ENCODE results near the gene CAMTA1.

Gene CAMTA1

DNA sequence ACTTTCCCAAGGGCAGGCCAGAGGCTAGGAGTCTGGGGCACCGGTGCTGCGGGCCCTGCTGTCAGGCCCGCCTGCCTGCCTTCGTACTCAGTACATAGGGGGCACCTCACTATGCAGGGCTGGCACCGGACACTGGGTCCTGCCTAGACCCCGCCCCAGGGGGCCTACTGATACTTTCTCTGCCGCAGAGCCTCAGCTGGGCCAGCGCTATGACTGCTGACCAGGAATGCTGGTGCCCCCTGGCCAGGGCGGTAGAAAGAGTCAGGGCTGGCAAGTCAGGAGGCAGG, 857.1 kb downstream of the CAMTA1 start:
- no peak for DNase-seq

DNA sequence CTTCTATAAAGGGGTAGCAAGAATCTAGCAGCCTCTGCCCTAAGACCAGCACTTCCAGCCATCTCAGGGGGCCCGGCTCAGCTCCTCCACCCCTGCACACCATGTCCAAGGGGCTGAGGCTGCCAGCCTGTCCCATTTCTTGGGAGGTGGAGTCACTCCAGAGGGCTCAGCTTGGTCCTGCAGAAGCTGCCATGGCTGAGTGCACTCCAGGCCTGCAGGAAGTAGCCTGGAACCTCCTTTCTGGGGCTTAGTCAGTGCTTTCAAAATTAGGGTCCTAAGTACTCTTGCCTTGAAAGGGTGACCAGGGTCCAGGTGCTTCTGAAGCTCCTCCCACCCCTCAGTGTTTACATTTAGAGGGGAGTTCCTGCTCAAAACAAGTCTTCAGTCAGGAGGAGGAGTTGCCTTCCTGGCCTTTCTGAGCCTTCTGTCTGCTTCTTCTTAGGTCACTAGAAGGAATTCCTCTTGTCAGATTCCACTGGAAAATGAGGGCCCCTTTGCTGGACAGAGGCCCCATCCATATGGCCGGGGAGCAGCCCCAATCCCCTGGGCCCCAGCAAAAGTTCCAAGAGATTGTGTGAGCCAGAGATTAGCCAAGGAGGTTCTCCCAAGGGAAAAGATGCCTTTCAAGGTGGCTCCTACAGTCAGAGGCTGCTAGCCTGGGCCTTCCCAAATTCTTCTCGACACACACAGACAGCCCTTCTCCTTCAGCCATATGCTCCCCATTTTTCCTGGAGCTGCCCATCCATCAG, 857.7 kb downstream of the CAMTA1 start:
- DNase-seq: no peak

DNA sequence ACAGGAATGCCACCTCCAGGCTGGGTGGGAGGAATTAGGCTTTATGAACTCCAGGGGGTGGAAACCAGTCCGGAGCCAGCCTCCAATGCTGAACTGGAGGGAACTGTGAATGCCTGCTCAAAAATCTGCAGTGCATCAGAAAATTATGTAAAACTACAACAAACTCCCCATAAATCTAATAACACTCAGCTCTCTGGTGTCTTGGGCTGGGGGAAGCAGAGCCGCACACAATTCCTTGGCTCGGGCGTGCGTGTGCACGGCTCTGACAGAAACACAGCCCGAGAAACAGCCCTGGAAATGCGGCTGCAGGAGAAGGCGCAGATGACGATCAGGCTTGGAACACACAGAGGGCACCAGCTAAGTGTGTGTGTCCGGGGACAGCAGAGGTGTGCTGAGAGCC, 858.3 kb downstream of the CAMTA1 start:
- no peak for DNase-seq

DNA sequence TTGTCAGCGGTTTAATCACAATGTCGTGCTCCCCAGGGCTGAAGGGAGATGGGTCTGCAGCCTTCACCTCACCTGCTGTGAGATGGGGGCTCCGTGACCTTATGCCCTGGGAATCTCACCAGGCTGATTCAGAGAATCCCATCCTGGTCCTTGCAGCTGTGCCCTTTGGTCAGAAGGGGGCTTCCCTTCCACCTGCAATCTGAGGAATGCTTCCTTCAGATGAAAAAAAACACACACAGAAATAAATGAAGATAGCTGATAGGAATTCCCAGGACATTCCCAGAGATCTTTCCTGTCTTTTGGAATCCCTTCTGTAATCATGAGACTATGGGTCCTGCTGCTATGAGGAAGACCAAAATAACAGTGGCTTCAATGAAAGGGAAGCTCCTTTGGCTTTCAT, 858.8 kb downstream of the CAMTA1 start:
- no peak for DNase-seq

DNA sequence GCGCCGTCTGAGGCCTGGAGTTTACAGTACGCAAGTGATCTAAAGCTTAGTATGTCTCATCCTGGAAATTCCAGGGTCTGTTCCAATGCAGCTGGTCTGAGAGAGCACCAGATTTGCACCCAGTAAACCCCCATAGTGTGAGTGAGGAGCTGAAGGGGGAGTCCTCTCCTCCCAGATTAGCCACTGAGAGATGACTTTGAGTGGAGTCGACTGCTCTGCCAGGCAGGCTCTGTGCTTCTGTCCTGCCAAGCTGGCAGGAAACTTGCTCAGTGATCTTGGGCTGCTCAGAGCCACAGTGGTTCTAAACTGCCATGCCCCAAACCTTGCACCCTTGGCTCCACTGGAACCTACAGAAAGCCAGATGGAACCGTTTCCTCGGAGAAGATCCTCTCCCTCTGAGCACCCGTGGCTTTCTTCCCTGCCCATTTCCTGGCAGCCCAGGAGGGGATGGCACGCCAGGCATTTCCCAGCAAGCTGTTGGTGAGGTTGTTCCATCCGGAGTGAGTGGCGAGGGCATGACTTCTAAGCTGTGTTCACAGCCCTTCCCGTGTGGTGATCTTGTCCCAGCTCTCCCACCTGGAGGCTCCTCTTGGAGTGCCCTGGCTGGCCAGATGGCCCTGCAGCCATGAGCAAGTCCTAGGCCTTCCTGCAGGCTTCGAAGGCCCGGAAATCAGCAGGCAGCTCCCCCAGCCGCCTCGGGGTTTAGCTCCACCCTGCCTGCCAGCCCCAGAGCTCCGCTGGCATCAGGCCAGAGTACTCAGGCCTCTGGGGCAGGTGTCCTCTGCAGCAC, 859.9 kb downstream of the CAMTA1 start:
- peak in 1 of 2 donors; percentile 18 for DNase-seq

DNA sequence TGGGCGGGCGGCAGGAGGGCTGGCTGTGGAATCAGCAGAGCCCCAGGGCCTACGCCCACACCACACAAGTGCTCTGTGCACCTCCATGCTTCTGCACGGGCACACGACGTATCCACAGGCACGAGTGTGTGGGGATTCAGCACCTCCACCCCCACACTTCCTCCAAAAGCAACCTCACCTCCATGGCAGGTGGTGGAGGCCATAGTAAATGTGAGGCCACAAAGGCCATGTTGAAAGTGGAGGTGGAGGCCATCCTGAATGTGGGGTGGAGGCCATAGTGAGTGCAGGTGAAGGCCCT, 860.4 kb downstream of the CAMTA1 start:
- no peak for DNase-seq

DNA sequence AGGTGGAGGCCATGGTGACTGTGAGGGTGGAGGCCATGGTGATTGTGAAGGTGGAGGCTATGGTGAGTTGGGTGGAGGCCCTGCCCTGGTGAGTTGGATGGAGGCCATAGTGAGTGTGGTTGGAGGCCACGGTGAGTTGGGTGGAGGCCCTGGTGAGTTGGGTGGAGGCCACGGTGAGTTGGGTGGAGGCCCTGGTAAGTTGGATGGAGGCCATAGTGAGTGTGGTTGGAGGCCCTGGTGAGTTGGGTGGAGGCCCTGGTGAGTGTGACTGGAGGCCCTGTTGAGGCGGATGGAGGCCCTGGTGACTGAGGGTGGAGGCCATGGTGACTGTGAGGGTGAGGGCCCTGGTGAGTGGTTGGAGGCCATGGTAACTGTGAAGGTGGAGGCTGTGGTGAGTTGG, 860.9 kb downstream of the CAMTA1 start:
- DNase-seq: no peak

DNA sequence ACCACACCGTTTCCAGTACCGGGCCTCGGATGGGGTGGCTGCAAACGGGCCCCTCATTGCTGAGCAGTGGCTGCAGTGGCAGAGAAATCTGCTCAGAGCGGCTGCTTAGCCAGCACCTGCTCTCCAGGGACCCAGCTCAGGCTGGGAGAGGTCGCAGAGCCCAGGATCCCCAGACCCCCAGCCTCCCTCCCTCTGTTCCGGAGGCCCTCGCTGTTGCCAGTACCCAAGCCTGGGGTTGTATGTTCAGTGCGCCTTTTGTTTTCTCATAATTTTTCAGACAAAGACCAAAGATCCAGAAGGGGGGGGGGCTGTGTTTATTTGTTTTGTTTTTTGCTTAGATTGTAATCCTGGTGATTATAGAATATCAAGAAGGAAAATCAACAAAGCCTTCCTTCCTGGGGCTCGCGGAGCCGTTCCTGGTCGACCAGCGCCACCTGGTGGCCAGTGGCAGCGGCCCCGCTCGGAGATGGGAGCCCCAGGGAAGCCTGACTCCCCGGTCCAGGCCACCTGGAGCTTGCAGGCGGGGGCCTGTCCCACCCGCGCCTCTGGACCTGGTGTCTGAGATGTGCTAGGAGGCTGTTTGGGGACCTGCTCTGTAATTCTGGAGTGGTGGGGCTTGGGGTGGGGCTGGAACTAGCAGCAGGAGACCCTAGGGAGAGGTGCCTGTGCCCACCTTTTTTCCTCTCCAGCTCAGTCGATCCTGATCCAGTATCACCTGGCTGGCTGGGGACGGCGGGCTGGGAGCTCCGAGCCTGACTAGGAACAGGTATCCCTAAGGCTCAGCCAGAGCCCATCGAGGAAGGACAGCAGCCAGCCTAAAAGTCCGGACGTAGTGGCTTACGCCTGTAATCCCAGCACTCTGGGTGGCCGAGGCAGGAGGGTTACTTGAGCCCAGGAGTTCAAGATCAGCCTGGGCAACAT, 862.0 kb downstream of the CAMTA1 start:
- peak; percentile 24 to 79 for DNase-seq

DNA sequence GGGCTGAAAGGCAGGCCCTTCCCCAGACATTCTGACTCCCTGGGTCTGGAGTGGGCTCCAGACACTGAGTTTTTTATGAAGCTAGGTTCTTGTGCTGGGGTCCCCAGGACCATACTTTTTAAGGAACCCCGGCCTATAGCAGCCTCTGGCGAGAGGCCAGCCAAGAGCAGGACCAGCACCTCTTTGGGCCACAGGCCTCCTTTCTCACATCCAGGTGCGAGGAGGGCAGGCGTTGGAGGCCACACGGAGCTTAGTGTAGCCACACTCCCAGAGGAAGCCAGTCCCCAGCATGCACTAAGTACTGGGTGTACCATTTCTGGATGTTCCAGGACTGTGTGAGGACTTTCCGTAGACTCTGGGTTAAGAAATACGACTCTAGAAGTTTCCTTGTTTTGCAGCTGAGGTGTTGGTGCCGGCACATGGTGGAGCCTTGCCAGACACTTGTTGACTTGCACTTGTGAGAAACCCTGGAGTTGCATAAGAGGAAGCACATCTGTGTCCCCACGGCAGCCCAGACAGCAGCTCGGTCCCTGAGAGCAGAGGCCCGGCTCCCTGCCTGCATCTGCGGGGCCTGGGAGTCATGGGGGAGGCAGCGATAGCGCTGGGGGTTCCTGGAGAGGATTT, 863.6 kb downstream of the CAMTA1 start:
- DNase-seq: peak; percentile 19 to 64

DNA sequence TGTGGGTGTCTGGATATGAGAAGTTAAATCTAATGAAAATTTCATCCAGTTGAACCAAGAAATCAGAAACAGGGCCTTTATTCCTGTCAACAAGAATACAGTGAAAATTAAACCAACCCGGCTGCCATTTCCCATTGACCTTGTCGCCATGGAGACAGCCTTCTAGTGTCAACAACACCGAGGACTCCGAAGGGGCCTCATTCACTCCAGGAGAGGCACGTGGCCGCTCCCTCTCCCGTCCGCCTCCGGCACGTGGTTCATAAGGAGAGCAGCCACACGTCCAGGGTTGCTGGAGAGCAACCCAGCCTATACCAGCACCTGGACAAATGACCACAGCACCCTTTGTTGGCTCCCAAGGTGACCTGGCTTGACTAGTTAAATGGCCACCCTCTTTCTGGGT, 865.5 kb downstream of the CAMTA1 start:
- DNase-seq: no peak

DNA sequence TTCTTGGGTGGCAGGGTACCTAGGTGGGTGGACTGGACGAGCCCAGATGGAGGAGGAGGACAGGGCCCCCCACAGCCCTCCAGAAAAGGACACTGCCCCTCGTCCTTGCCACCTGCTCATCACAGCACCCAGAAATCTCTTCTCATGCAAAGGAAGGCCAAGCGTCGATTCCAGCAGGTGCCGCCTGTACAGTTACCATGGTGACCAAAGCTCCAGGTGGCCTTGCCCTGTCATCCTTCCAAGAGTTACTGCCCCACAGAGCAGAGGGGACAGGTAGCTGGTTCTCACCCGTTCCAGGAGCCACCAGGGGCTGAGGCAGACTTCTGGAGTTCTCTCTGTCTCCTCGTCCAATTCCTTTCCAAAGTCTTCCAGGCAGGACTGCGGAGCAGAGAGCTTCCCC, 865.9 kb downstream of the CAMTA1 start:
- no peak for DNase-seq

DNA sequence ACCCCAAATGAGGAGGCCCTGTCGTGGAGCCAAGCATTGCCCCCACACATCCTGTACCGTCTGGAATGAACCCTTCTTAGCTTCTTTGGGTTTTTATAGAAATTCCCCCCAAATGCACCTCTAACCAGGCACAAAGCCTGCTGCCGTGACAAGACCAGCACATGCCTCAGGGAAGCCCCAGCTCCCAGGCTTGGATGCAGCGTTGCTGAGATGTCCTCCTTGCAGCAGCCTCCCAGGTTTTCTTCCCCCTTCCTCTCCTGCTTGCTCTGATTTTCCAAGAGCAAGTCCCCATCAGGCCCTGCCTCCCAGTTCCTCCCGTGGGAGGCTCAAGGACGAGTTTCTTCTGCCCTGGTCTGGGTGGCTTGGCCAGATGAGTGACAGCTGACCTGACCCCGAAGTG, 866.8 kb downstream of the CAMTA1 start:
- peak in 1 of 2 donors; percentile 53 for DNase-seq

DNA sequence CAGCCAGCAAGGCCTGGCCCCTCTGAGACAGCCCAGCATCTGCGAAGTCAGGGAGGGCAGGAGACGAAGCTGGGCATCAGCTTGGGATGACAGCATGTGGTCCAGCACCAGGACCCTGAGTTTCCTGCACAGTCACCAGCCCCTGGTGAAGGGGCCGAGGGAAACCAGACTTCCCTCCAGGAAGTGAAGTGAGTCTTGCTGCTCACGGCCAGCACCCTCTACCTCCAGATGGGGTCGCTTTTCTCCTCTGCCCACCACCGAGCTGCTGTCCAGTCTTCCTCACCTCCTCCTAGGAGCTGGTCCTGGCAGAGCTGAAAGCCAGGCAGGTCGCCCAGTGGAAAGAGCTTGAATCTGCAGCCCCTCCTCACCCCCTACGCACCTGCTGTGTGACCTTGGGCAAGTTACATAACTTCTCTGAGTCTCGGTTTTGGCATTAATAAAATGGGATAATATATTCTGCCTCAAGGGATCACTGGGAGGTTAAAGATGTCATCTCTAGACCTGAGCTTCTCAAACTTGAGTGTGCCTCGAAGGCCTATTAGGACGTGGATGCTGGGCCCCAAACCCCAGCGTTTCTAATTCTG, 867.4 kb downstream of the CAMTA1 start:
- DNase-seq: no peak

DNA sequence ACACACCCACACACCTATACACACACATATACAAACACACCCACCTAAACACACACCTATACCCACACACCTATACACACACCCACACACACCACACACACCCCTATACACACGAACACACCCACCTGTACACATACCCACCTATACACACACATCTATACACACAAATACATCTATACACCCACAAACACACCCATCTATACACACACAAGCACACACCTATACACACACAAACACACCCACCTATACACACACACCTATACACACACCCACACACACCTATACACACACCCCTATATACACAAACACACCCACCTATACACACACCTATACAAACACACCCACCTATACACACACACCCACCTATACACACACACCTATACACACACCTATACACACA, 869.5 kb downstream of the CAMTA1 start:
- DNase-seq: no peak

DNA sequence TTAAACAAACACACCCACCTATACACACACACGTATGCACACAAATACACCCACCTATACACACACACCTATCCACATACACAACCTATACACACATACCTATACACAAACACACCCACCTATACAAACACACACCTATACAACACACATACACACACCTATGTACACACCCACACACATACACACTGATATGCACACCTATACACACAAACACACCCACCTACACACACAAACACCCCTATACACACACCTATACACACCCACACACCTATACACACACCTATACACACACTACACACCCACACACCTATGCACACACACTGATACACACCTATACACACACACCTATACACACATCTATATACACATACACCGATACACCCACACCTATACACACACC, 870.1 kb downstream of the CAMTA1 start:
- no peak for DNase-seq

DNA sequence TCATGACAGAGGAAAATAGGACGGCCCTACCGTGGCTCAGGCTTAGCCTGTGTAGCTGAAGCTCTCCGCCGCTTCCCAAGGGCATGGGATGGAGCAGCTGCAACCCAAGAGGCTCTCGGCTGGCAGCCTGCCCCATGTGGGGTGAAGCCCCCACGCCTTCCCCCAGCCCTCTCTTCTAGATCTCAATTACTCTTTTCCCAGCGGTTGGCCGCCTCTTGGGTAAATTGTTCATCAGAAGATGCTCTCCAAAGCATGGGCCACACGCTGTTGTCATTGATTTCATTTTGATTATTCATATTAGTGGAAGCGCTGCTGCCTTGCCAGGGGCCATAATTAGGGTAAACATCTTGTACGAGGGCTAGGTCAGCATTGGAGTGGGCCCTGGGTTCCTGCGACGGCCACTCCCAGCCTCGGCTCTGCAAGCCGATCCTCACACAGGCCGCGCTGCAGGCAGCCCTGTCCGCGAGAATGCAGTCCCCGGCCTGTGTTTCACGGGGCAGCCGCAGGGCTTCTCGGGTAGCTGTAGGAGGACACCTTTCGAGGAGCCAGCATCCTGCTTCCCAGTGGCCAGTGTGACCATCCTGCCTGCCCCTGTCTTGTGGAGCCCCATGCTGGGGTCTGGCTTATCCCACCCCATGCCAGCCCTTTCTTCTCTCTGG, 871.4 kb downstream of the CAMTA1 start:
- no peak for DNase-seq

DNA sequence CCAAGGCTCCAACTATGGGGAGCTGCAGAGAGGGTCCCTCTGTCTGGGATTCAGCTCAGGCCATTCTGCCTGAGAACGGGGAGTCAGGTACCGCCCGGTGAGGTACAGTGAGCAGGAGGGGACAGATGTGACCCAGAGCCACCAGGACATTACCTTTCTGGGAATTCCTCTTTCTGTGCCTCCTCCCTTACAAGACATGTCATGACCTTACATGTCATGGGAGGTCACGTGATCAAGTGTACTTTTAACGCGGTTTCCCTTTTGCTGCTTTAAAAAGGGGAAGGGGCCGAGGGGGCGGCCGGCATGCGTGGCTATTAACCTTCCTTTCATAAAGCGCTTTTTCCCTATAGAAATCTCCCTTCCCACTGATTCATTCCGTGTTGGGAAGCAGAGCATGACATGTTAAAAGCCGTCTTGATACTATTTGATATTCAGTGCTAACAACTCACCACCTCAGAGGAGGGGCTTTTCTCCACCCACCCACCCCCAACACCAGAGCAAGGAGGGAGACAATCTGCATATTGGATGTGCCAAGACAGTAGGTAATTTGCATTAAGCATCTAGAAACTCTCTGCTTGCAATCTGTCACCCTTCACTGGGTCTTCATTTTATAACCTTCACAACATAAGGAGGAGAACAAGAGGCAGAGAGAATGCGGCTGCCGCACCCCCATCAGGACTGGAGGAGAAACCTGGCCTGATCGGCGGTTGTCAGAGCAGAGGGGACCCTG, 872.2 kb downstream of the CAMTA1 start:
- no peak for DNase-seq

DNA sequence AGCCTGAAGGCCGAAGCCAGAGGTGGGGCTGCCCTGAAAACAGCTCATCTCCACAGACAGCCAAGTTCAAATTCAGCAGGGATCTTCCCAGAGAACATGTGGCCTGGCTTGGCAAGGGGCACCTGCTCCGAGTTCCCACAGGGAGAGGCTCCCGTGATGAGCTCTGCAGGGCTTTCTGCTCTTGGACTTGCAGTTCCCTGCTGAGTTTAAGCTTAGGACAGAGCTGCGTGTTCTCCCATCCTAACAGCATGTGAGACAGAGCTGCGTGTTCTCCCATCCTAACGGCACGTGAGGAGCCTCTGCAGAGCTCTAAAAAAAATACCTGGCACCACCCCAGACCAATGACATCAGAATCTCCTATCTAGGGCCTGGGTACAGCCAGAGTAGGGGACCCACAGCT, 872.8 kb downstream of the CAMTA1 start:
- no peak for DNase-seq

DNA sequence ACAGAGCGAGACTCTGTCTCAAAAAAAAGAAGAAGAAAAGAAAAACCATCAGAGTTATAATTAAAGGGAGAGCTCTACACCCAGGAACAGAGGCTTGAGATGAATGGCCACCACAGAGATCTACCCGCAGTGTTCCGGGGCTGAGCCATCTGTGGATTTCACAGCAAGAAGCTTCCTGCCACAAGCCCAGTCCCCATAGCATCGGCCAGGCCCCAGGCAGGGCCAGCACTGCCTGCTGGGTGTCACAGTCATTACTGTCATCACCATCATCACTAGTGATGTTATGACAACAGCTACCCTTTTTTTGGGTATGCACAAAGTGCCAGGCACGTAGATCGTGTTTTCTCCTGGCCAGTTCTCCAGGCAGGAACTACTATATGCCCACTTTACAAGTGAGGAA, 874.3 kb downstream of the CAMTA1 start:
- DNase-seq: no peak

DNA sequence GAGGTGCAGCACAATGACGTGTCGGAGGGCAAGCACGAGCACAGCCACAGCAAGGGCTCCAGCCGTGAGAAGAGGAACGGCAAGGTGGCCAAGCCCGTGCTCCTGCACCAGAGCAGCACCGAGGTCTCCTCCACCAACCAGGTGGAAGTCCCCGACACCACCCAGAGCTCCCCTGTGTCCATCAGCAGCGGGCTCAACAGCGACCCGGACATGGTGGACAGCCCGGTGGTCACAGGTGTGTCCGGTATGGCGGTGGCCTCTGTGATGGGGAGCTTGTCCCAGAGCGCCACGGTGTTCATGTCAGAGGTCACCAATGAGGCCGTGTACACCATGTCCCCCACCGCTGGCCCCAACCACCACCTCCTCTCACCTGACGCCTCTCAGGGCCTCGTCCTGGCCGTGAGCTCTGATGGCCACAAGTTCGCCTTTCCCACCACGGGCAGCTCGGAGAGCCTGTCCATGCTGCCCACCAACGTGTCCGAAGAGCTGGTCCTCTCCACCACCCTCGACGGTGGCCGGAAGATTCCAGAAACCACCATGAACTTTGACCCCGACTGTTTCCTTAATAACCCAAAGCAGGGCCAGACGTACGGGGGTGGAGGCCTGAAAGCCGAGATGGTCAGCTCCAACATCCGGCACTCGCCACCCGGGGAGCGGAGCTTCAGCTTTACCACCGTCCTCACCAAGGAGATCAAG, 878.3 kb downstream of the CAMTA1 start:
- DNase-seq: no peak
